K562 (cell line): ENCODE measurements around the gene MARK3. TPM values are rescaled to one million over a fixed set of nuclear protein-coding genes. Genes with fewer than 3 reads are reported as not detected.

Source experiments
- KHSRP ChIP-seq: fragments of 450-650 bp; IDR thresholded peaks from 2 replicates; pipeline ENCODE4 v1.6.1; 2017
- MED1 ChIP-seq: sonication (generic); formaldehyde crosslinking; IDR thresholded peaks from 2 replicates; pipeline ENCODE4 v1.8.1; 2023; ENCODE audit warnings: missing genetic modification reagents, borderline replicate concordance
- MTA3 ChIP-seq: fragments of 450-650 bp; formaldehyde crosslinking; IDR thresholded peaks from 2 replicates; pipeline ENCODE4 v1.6.1; 2017; ENCODE audit warnings: mild to moderate bottlenecking, borderline replicate concordance
- RFX7 ChIP-seq: fragments of 250-450 bp; sonication (Bioruptor Pico); IDR thresholded peaks from 2 replicates; pipeline ENCODE4 v1.5.1; 2021; ENCODE audit warnings: mild to moderate bottlenecking
- SLC30A9 ChIP-seq: fragments of 250-450 bp; sonication (Bioruptor Pico); IDR thresholded peaks from 2 replicates; pipeline ENCODE4 v1.8.0; 2022; ENCODE audit warnings: mild to moderate bottlenecking, moderate library complexity
- TAF1 ChIP-seq: IDR thresholded peaks from 2 replicates; pipeline ENCODE4 v1.6.1; 2011; ENCODE audit warnings: mild to moderate bottlenecking, low read length, moderate library complexity; ENCODE audit not compliant: insufficient read depth, control insufficient read depth, severe bottlenecking; ENCODE audit errors: extremely low read depth
- ZNF644 ChIP-seq: fragments of 200-800 bp; sonication (Bioruptor generic); IDR thresholded peaks from 2 replicates; pipeline ENCODE4 v1.6.1; 2016; ENCODE audit warnings: low read depth, missing genetic modification characterization, missing compliant biosample characterization
- ZSCAN32 ChIP-seq: fragments of 450-650 bp; formaldehyde crosslinking; IDR thresholded peaks from 2 replicates; pipeline ENCODE4 v1.4.0; 2020; ENCODE audit warnings: mild to moderate bottlenecking, moderate library complexity
- polyA plus RNA-seq, 8 experiments: library from polyadenylated mRNA; depleted of rRNA in 4 of 8; stranded (reverse) in 5 of 8; unstranded in 3 of 8; fragments of >200 nt; fragmentation: Nextera tagmentation in 2 of 8; fragmentation: Illumina TruSeq in 1 of 8; extraction: Ambion mirVana in 2 of 8; extraction: Trizol in 1 of 8; gene quantifications; 2 replicates each; pipeline versions ENCODE4 v1.2.1 to v1.2.3, GENCODE V29; 2011 to 2014; ENCODE audit warnings: inconsistent platforms in 1 of 8, missing spikeins in 1 of 8
- total RNA-seq, 7 experiments: library from RNA; depleted of rRNA in 6 of 7; stranded (reverse); fragments of >200 nt in 6 of 7; fragmentation: Illumina TruSeq in 2 of 7; extraction: Trizol in 2 of 7; gene quantifications; 2 replicates each; pipeline versions ENCODE4 v1.2.1 to v1.2.3, GENCODE V29; 2011 to 2021; ENCODE audit warnings: low replicate concordance in 1 of 7
- TF ChIP-seq, protein P1 (sequence below): fragments of 250-450 bp; sonication (Bioruptor Pico); IDR thresholded peaks from 2 replicates; pipeline ENCODE4 v1.4.0; 2020; ENCODE audit warnings: borderline replicate concordance
- TF ChIP-seq, protein P2 (sequence below): fragments of 450-650 bp; formaldehyde crosslinking; IDR thresholded peaks from 2 replicates; pipeline ENCODE4 v1.4.0; 2020; ENCODE audit warnings: mild to moderate bottlenecking, mixed read lengths
- TF ChIP-seq, protein P3 (sequence below): sonication (generic); formaldehyde crosslinking; IDR thresholded peaks from 2 replicates; pipeline ENCODE4 v1.5.0; 2020; ENCODE audit warnings: missing genetic modification reagents

Gene MARK3
- total and polyA plus RNA-seq, 9 of the 15 experiments (the other 6 are each of a cell fraction or from before 2014, with no cell fraction given) = 10.1 to 68.7 (median 56.3) TPM

DNA sequence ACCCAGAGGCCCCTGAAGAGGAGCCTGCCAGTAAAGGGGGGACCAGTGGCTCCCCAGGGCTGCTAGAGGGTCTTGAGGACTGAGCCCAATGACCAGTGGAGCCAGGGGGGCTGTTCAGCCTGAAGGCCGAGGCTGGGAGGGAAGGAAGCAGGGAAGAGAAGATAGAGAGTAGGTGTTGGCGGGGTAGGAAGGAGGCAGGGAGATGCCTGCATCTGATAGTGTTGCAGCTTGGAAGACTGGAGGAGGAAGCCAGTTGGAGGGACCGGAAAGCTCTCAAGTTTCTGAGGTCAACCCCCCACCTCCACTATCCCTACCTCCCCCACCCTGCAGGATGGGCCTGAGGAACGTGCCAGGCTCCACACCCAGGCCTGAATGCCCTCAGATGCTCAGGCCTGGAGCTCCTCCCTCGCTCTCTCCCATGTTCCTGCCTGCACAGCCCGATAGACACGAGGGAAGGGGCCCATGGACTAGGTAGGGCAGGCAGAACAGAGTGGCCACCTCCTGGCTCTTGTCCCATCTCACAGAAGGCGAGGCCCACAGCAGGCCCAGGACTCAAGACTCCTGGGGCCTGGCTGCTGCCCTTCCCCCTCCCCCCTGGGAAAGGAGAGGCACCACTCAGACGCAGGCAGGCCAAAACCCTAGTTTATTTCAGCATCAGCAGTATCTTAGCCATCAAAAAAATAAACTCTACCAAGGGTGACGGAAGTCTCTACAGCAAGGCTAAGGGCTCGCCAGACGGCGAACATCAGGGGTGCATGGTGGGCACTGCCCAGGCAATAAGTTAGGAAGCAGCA lies 134.0 kb downstream of the MARK3 start (continued):
- TF ChIP-seq MTA3 (no peak), KHSRP (no peak), MED1 (CRISPR knock-in tag) (no peak), RFX7 (no peak), ZSCAN32 (no peak), TAF1 (no peak), SLC30A9 (CRISPR knock-in tag) (no peak), ZNF644 (no peak)
- TF ChIP-seq, protein P1, sequence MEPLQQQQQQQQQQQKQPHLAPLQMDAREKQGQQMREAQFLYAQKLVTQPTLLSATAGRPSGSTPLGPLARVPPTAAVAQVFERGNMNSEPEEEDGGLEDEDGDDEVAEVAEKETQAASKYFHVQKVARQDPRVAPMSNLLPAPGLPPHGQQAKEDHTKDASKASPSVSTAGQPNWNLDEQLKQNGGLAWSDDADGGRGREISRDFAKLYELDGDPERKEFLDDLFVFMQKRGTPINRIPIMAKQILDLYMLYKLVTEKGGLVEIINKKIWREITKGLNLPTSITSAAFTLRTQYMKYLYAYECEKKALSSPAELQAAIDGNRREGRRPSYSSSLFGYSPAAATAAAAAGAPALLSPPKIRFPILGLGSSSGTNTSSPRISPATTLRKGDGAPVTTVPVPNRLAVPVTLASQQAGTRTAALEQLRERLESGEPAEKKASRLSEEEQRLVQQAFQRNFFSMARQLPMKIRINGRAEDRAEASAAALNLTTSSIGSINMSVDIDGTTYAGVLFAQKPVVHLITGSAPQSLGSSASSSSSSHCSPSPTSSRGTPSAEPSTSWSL = no peak
- TF ChIP-seq, protein P2, sequence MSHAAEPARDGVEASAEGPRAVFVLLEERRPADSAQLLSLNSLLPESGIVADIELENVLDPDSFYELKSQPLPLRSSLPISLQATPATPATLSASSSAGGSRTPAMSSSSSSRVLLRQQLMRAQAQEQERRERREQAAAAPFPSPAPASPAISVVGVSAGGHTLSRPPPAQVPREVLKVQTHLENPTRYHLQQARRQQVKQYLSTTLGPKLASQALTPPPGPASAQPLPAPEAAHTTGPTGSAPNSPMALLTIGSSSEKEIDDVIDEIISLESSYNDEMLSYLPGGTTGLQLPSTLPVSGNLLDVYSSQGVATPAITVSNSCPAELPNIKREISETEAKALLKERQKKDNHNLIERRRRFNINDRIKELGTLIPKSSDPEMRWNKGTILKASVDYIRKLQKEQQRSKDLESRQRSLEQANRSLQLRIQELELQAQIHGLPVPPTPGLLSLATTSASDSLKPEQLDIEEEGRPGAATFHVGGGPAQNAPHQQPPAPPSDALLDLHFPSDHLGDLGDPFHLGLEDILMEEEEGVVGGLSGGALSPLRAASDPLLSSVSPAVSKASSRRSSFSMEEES (CRISPR knock-in tag) = no peak
- TF ChIP-seq, protein P3, sequence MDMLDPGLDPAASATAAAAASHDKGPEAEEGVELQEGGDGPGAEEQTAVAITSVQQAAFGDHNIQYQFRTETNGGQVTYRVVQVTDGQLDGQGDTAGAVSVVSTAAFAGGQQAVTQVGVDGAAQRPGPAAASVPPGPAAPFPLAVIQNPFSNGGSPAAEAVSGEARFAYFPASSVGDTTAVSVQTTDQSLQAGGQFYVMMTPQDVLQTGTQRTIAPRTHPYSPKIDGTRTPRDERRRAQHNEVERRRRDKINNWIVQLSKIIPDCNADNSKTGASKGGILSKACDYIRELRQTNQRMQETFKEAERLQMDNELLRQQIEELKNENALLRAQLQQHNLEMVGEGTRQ (CRISPR knock-in tag) = no peak
